Measurements from ENCODE around the gene FAM219B. TPM values are rescaled to one million over a fixed set of nuclear protein-coding genes. Genes with fewer than 3 reads are reported as not detected.

Gene FAM219B
- total and polyA plus RNA-seq, 2 of the 4 experiments (the other 2 are of a cell fraction): 24.9 to 48.7 TPM

- ATAC-seq (ENCODE audit: low read depth) (no peak), DNase-seq (no peak)
- H3K79me1 ChIP-seq (ENCODE audit: low read depth in 1 of 2, low read length in 2 of 2): peaks cover 17 to 90% of the 10 kb centered on the region in 2 experiments
- H3K18ac ChIP-seq (ENCODE audit: low read depth, low read length): no peak overlapping the region
- H2BK20ac ChIP-seq (ENCODE audit: low read depth, low read length): no peak overlapping the region
- H3K9me3 ChIP-seq (ENCODE audit: control insufficient read depth, insufficient read depth, low read length): no peaks in the 10 kb centered on the region
- H3K36me3 ChIP-seq (ENCODE audit: control insufficient read depth, insufficient read depth, low read length): peaks cover 2% of the 10 kb centered on the region
- intact Hi-C loops (cut with micrococcal nuclease): no loop called here
- no peak overlapping the region for H2BK15ac ChIP-seq (ENCODE audit: low read depth, low read length)
- no peak overlapping the region for H4K5ac ChIP-seq (ENCODE audit: low read depth, low read length)
- TF ChIP-seq USF2 (IDR thresholded peaks at IDR 0.05; ENCODE audit: low read depth, low read length): no peak
- no peak for TF ChIP-seq SMC3 (IDR thresholded peaks at IDR 0.05; ENCODE audit: low read depth, low read length)
- no peak for TF ChIP-seq NFE2L2 (IDR thresholded peaks at IDR 0.05; ENCODE audit: low read depth, low read length)
- TF ChIP-seq MAZ (IDR thresholded peaks at IDR 0.05; ENCODE audit: borderline replicate concordance, low read depth, low read length): no peak
- no peak for TF ChIP-seq RCOR1 (IDR thresholded peaks at IDR 0.05; ENCODE audit: insufficient replicate concordance, low read length)
- TF ChIP-seq BHLHE40 (IDR thresholded peaks at IDR 0.05; ENCODE audit: low read depth, low read length): no peak
- no peak for TF ChIP-seq FOS (IDR thresholded peaks at IDR 0.05; ENCODE audit: low read depth, low read length)
- no peak for TF ChIP-seq CEBPB (IDR thresholded peaks at IDR 0.05; ENCODE audit: low read depth, low read length)
- no peak for TF ChIP-seq CHD1 (IDR thresholded peaks at IDR 0.05; ENCODE audit: low read depth, low read length)
- TF ChIP-seq MAFK (IDR thresholded peaks at IDR 0.05; ENCODE audit: low read depth, low read length): no peak
- TF ChIP-seq, protein P1, sequence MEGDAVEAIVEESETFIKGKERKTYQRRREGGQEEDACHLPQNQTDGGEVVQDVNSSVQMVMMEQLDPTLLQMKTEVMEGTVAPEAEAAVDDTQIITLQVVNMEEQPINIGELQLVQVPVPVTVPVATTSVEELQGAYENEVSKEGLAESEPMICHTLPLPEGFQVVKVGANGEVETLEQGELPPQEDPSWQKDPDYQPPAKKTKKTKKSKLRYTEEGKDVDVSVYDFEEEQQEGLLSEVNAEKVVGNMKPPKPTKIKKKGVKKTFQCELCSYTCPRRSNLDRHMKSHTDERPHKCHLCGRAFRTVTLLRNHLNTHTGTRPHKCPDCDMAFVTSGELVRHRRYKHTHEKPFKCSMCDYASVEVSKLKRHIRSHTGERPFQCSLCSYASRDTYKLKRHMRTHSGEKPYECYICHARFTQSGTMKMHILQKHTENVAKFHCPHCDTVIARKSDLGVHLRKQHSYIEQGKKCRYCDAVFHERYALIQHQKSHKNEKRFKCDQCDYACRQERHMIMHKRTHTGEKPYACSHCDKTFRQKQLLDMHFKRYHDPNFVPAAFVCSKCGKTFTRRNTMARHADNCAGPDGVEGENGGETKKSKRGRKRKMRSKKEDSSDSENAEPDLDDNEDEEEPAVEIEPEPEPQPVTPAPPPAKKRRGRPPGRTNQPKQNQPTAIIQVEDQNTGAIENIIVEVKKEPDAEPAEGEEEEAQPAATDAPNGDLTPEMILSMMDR (conservative IDR thresholded peaks at IDR 0.05; ENCODE audit: low read depth, low read length): no peak
- no peak for TF ChIP-seq MXI1 (IDR thresholded peaks at IDR 0.05; ENCODE audit: borderline replicate concordance, low read depth, low read length)
- no peak for TF ChIP-seq RFX5 (IDR thresholded peaks at IDR 0.05; ENCODE audit: low read depth, low read length)
- TF ChIP-seq POLR2A (IDR thresholded peaks at IDR 0.05; ENCODE audit: low read depth, low read length): no peak
- no peak for TF ChIP-seq ELK1 (IDR thresholded peaks at IDR 0.05; ENCODE audit: borderline replicate concordance, low read depth, low read length)
- no peak overlapping the region for H2AK5ac ChIP-seq (ENCODE audit: low read depth, low read length)
- dilution Hi-C loops (cut with HindIII; ENCODE audit: low sequenced_read_pairs, unreplicated experiment): no loop called here
- H3K4ac ChIP-seq (ENCODE audit: low read depth, low read length): no peak overlapping the region
- peaks cover 44% of the 10 kb centered on the region for H3K9me1 ChIP-seq (ENCODE audit: insufficient read depth, low read length)
- H3K4me3 ChIP-seq (ENCODE audit: insufficient read depth, low read depth, low read length): no peak overlapping the region
- peaks cover 19% of the 10 kb centered on the region for H3K4me1 ChIP-seq (ENCODE audit: control insufficient read depth, insufficient read depth, low read length)
- in situ Hi-C loops (cut with MboI; ENCODE audit: low sequenced_read_pairs): no loop called here
- H4K8ac ChIP-seq (ENCODE audit: low read depth in 2 of 2, low read length in 2 of 2): no peak overlapping the region
- ChIA-PET CTCF (no interaction called here), POLR2A (ENCODE audit: unreplicated experiment) (no interaction called here)
- H2BK5ac ChIP-seq (ENCODE audit: low read depth, low read length, poor library complexity, severe bottlenecking): no peak overlapping the region
- no peak overlapping the region for H3K23ac ChIP-seq (ENCODE audit: low read depth, low read length)
- WGBS, 2 experiments (ENCODE audit: extremely low coverage in 2 of 2, insufficient read length in 1 of 2): 94% methylated on average over 3 of the region's 6 CpGs; no CpG with 5 or more reads in 1 of the 2 experiments
- H3K14ac ChIP-seq (replicated peaks; ENCODE audit: low read depth, low read length): no peak overlapping the region
- no peaks in the 10 kb centered on the region for H3K27me3 ChIP-seq (ENCODE audit: control insufficient read depth, insufficient read depth, low read length)
- no peak overlapping the region for H2AK9ac ChIP-seq (replicated peaks; ENCODE audit: low read depth, low read length, poor library complexity)
- H2AFZ ChIP-seq (replicated peaks; ENCODE audit: low read length, poor library complexity): no peak overlapping the region
- no peak overlapping the region for H3K27ac ChIP-seq (ENCODE audit: insufficient read depth, low read length)
- no peak overlapping the region for H2BK120ac ChIP-seq (ENCODE audit: low read depth, low read length)
- no peak overlapping the region for H3K9ac ChIP-seq (ENCODE audit: low read depth, low read length)
- no peak overlapping the region for H3K56ac ChIP-seq (ENCODE audit: extremely low read depth, insufficient read depth, low read length)
- no peak overlapping the region for H3K4me2 ChIP-seq (ENCODE audit: low read depth, low read length)
- H4K20me1 ChIP-seq (ENCODE audit: insufficient read depth, low read length): peaks cover 83% of the 10 kb centered on the region
- H4K91ac ChIP-seq (ENCODE audit: insufficient read depth, low read depth, low read length): no peak overlapping the region
- no TSS peak for BruUV-seq (replicated peaks)
Measured at GRCh38 chr15:74868059-74868458, 38.6 kb downstream of the FAM219B start.
